NCI-H82 (cell line): ENCODE results near the gene STEAP3.
"Not testable (repeated sequence)": the region's sequence is repeated elsewhere in the genome, so short reads cannot be mapped to it uniquely, and the experiment has no call there.

Experiments used
- DNase-seq: peaks from one replicate; lab custom pipeline; 2025; lab: John Stamatoyannopoulos, UW

Gene STEAP3

GRCh38 chr2:119264781-119265692 is 41.4 kb downstream of the STEAP3 start:
- DNase-seq: peak; percentile 83

- DNase-seq: no peak
Measured at GRCh38 chr2:119265693-119266066, 42.0 kb downstream of the STEAP3 start.

- no peak for DNase-seq
Measured at GRCh38 chr2:119266091-119266589, 42.5 kb downstream of the STEAP3 start.

- no peak for DNase-seq
Measured at GRCh38 chr2:119267604-119268003, 44.0 kb downstream of the STEAP3 start.

GRCh38 chr2:119276864-119277263 is 53.2 kb downstream of the STEAP3 start:
- no peak for DNase-seq

GRCh38 chr2:119278385-119278784 is 54.8 kb downstream of the STEAP3 start:
- DNase-seq: not testable (repeated sequence)

GRCh38 chr2:119278946-119279345 is 55.3 kb downstream of the STEAP3 start:
- no peak for DNase-seq

- DNase-seq: no peak
Measured at GRCh38 chr2:119279666-119280065, 56.0 kb downstream of the STEAP3 start.

- no peak for DNase-seq
Measured at GRCh38 chr2:119280680-119281079, 57.0 kb downstream of the STEAP3 start.

- peak; percentile 43 for DNase-seq
Measured at GRCh38 chr2:119282146-119282995, 58.7 kb downstream of the STEAP3 start.

GRCh38 chr2:119282996-119283511 is 59.4 kb downstream of the STEAP3 start:
- DNase-seq: no peak

- DNase-seq: no peak
Measured at GRCh38 chr2:119283873-119284331, 60.3 kb downstream of the STEAP3 start.

GRCh38 chr2:119286661-119287060 is 63.0 kb downstream of the STEAP3 start:
- DNase-seq: no peak

GRCh38 chr2:119288576-119288975 is 64.9 kb downstream of the STEAP3 start:
- DNase-seq: no peak

GRCh38 chr2:119289093-119289492 is 65.5 kb downstream of the STEAP3 start:
- peak; percentile 56 for DNase-seq

GRCh38 chr2:119289642-119290041 is 66.0 kb downstream of the STEAP3 start:
- DNase-seq: no peak

- DNase-seq: peak; percentile 88
Measured at GRCh38 chr2:119290859-119291587, 67.4 kb downstream of the STEAP3 start.

- no peak for DNase-seq
Measured at GRCh38 chr2:119291588-119292167, 68.0 kb downstream of the STEAP3 start.

GRCh38 chr2:119292226-119292625 is 68.6 kb downstream of the STEAP3 start:
- DNase-seq: no peak

- no peak for DNase-seq
Measured at GRCh38 chr2:119293254-119293653, 69.6 kb downstream of the STEAP3 start.

- no peak for DNase-seq
Measured at GRCh38 chr2:119293900-119294299, 70.3 kb downstream of the STEAP3 start.
